DMS79 treated with DMSO at 0.1 percent for 48 hours (cell line): Measurements from ENCODE around the gene VAMP5.
A peak's percentile ranks its signal among the peaks of the same experiment; 100 is the strongest.
"Not testable (repeated sequence)": the region's sequence is repeated elsewhere in the genome, so short reads cannot be mapped to it uniquely, and the experiment has no call there.

ENCODE experiments used
- DNase-seq: peaks from one replicate; lab custom pipeline; 2025; lab: John Stamatoyannopoulos, UW

The VAMP5 gene

GRCh38 chr2:85550486-85550885, 33.7 kb upstream of the VAMP5 start:
- no peak for DNase-seq

- DNase-seq: peak; percentile 71
Observed at GRCh38 chr2:85551698-85552678, 32.2 kb upstream of the VAMP5 start.

GRCh38 chr2:85553184-85553583, 31.0 kb upstream of the VAMP5 start:
- DNase-seq: no peak

- no peak for DNase-seq
Observed at GRCh38 chr2:85554980-85555612, 29.1 kb upstream of the VAMP5 start.

GRCh38 chr2:85557130-85557529, 27.1 kb upstream of the VAMP5 start:
- DNase-seq: no peak

- no peak for DNase-seq
Observed at GRCh38 chr2:85558160-85558559, 26.1 kb upstream of the VAMP5 start.

GRCh38 chr2:85560403-85560726, 23.9 kb upstream of the VAMP5 start:
- not testable (repeated sequence) for DNase-seq

- no peak for DNase-seq
Observed at GRCh38 chr2:85560812-85561279, 23.4 kb upstream of the VAMP5 start.

GRCh38 chr2:85561280-85562212, 22.7 kb upstream of the VAMP5 start, which contains the start of gene GGCX:
Gene GGCX (minus strand): TSS chr2:85561493. CDS start chr2:85561428, 65 bp downstream.
- peak; percentile 95 for DNase-seq

GRCh38 chr2:85564144-85564563, 20.1 kb upstream of the VAMP5 start:
- DNase-seq: no peak

- no peak for DNase-seq
Observed at GRCh38 chr2:85566265-85566664, 18.0 kb upstream of the VAMP5 start.

- DNase-seq: no peak
Observed at GRCh38 chr2:85575739-85576138, 8.5 kb upstream of the VAMP5 start.

- no peak for DNase-seq
Observed at GRCh38 chr2:85577063-85577385, 7.2 kb upstream of the VAMP5 start.

GRCh38 chr2:85577386-85578242, 6.6 kb upstream of the VAMP5 start, which contains the start of gene VAMP8:
Gene VAMP8 (plus strand): TSS chr2:85577586. CDS start chr2:85577647, 61 bp downstream.
- DNase-seq: peak; percentile 64

- DNase-seq: no peak
Observed at GRCh38 chr2:85578243-85579180, 5.7 kb upstream of the VAMP5 start.

GRCh38 chr2:85579266-85579935, 4.8 kb upstream of the VAMP5 start:
- DNase-seq: no peak

- DNase-seq: no peak
Observed at GRCh38 chr2:85580206-85580605, 4.0 kb upstream of the VAMP5 start.

- DNase-seq: no peak
Observed at GRCh38 chr2:85582492-85582891, 1.7 kb upstream of the VAMP5 start.

- DNase-seq: no peak
Observed at GRCh38 chr2:85583667-85584353, 421 bp upstream of the VAMP5 start.
